ENCODE results near the gene NAGPA. TPM values are rescaled to one million over a fixed set of nuclear protein-coding genes. Genes with fewer than 3 reads are reported as not detected.

NAGPA gene
- polyA plus RNA-seq, 1 donor (not counting 4 experiments of a cell fraction or from before 2014, with no cell fraction given) = 5.0 TPM

- dilution Hi-C loops (cut with MboI; ENCODE audit: extremely low pct_ligation_motif_present, low sequenced_read_pairs) = no loop called here
- Histone ChIP-seq H3K9me3 (ENCODE audit: control insufficient read depth, low read depth, low read length) (no peaks in the 10 kb centered on the region), H3K4me3 (ENCODE audit: control insufficient read depth in 2 of 3, extremely low read depth in 1 of 3, insufficient read depth in 2 of 3, low read depth in 1 of 3, low read length in 3 of 3) (no peak overlapping the region), H4K20me1 (ENCODE audit: control insufficient read depth, extremely low read depth, insufficient read depth, low read length) (no peaks in the 10 kb centered on the region), H3K27ac (ENCODE audit: control insufficient read depth, insufficient read depth, low read length) (no peak overlapping the region), H3K36me3 (ENCODE audit: control insufficient read depth in 2 of 2, extremely low read depth in 1 of 2, insufficient read depth in 2 of 2, low read length in 2 of 2) (no peaks in the 10 kb centered on the region), H3K9me1 (ENCODE audit: control insufficient read depth, extremely low read depth, insufficient read depth, low read length) (no peaks in the 10 kb centered on the region), H3K27me3 (ENCODE audit: control insufficient read depth, extremely low read depth, insufficient read depth, low read length) (no peaks in the 10 kb centered on the region), H3K4me1 (ENCODE audit: control insufficient read depth, extremely low read depth, insufficient read depth, low read length) (no peaks in the 10 kb centered on the region), H2AFZ (ENCODE audit: control insufficient read depth, low read length) (no peak overlapping the region), H3K9ac (ENCODE audit: control insufficient read depth, extremely low read depth, insufficient read depth, low read length) (no peak overlapping the region), H3K79me2 (ENCODE audit: control insufficient read depth, insufficient read depth, low read length) (no peaks in the 10 kb centered on the region), H3K4me2 (ENCODE audit: control insufficient read depth, extremely low read depth, insufficient read depth, low read depth, low read length) (no peak overlapping the region)
- TF ChIP-seq EZH2 (IDR thresholded peaks at IDR 0.05; ENCODE audit: low read length) = no peak
- no peak for TF ChIP-seq CTCF (optimal IDR thresholded peaks at IDR 0.05 in 1 of 3, IDR thresholded peaks at IDR 0.05 in 1 of 3, conservative IDR thresholded peaks at IDR 0.05 in 1 of 3; ENCODE audit: extremely low read depth in 1 of 3, insufficient read depth in 2 of 3, low read length in 3 of 3)
- FAIRE-seq (no peak), DNase-seq (ENCODE audit: low read depth, low spot score) (no peak)
These were observed 29.4 kb downstream of the NAGPA start for GRCh38 chr16:5004311-5004710.

GRCh38 chr16:5003828-5004227, 29.9 kb downstream of the NAGPA start:
- Histone ChIP-seq H3K27me3 (ENCODE audit: control insufficient read depth, extremely low read depth, insufficient read depth, low read length) (no peaks in the 10 kb centered on the region), H3K4me3 (ENCODE audit: control insufficient read depth in 2 of 3, extremely low read depth in 1 of 3, insufficient read depth in 2 of 3, low read depth in 1 of 3, low read length in 3 of 3) (no peak overlapping the region), H3K36me3 (ENCODE audit: control insufficient read depth in 2 of 2, extremely low read depth in 1 of 2, insufficient read depth in 2 of 2, low read length in 2 of 2) (no peaks in the 10 kb centered on the region), H2AFZ (ENCODE audit: control insufficient read depth, low read length) (no peak overlapping the region), H3K9ac (ENCODE audit: control insufficient read depth, extremely low read depth, insufficient read depth, low read length) (no peak overlapping the region), H3K9me1 (ENCODE audit: control insufficient read depth, extremely low read depth, insufficient read depth, low read length) (no peaks in the 10 kb centered on the region), H3K4me2 (ENCODE audit: control insufficient read depth, extremely low read depth, insufficient read depth, low read depth, low read length) (no peak overlapping the region), H3K4me1 (ENCODE audit: control insufficient read depth, extremely low read depth, insufficient read depth, low read length) (no peaks in the 10 kb centered on the region), H3K27ac (ENCODE audit: control insufficient read depth, insufficient read depth, low read length) (no peak overlapping the region), H3K9me3 (ENCODE audit: control insufficient read depth, low read depth, low read length) (no peaks in the 10 kb centered on the region), H3K79me2 (ENCODE audit: control insufficient read depth, insufficient read depth, low read length) (no peaks in the 10 kb centered on the region), H4K20me1 (ENCODE audit: control insufficient read depth, extremely low read depth, insufficient read depth, low read length) (no peaks in the 10 kb centered on the region)
- dilution Hi-C loops (cut with MboI; ENCODE audit: extremely low pct_ligation_motif_present, low sequenced_read_pairs) = no loop called here
- no peak for FAIRE-seq
- TF ChIP-seq EZH2 (IDR thresholded peaks at IDR 0.05; ENCODE audit: low read length) (no peak), CTCF (optimal IDR thresholded peaks at IDR 0.05 in 1 of 3, IDR thresholded peaks at IDR 0.05 in 1 of 3, conservative IDR thresholded peaks at IDR 0.05 in 1 of 3; ENCODE audit: extremely low read depth in 1 of 3, insufficient read depth in 2 of 3, low read length in 3 of 3) (no peak)
- DNase-seq (ENCODE audit: low read depth, low spot score) = no peak

Measured in keratinocyte (primary cell).